DOHH2 (cell line): Measurements from ENCODE around the gene LAMA3.

Experiments used
- H3F3A ChIP-seq: fragments of 200-600 bp; sonication (generic), shearing (Covaris generic); 2 replicates; pipeline ENCODE4 v1.6.0; 2016; ENCODE audit warnings: antibody characterized with exemption, mild to moderate bottlenecking; ENCODE audit not compliant: control insufficient read depth, insufficient read depth
- H3K27ac ChIP-seq: fragments of 200-600 bp; sonication (generic); 2 replicates; pipeline ENCODE4 v1.5.1; 2014; ENCODE audit warnings: low read depth, mild to moderate bottlenecking, low read length, moderate library complexity
- H3K27me3 ChIP-seq: fragments of 200-600 bp; sonication (generic); 2 replicates; pipeline ENCODE4 v1.6.1; 2014; ENCODE audit warnings: mild to moderate bottlenecking, low read length, mixed read lengths; ENCODE audit not compliant: control insufficient read depth
- H3K36me3 ChIP-seq: fragments of 200-600 bp; sonication (generic); 2 replicates; pipeline ENCODE4 v1.6.1; 2014; ENCODE audit warnings: mild to moderate bottlenecking, low read length, moderate library complexity, mixed read lengths; ENCODE audit not compliant: control insufficient read depth
- H3K4me1 ChIP-seq: fragments of 200-600 bp; sonication (generic); 2 replicates; pipeline ENCODE4 v1.6.1; 2014; ENCODE audit warnings: mild to moderate bottlenecking, low read length, mixed read lengths; ENCODE audit not compliant: control insufficient read depth
- H3K4me2 ChIP-seq: fragments of 200-600 bp; sonication (generic); 2 replicates; pipeline ENCODE4 v1.6.0; 2014; ENCODE audit warnings: mild to moderate bottlenecking, low read length, moderate library complexity
- H3K4me3 ChIP-seq: fragments of 200-600 bp; sonication (generic); 2 replicates; pipeline ENCODE4 v1.5.1; 2014; ENCODE audit warnings: mild to moderate bottlenecking, low read length, mixed read lengths
- H3K79me2 ChIP-seq: fragments of 200-600 bp; sonication (generic); 2 replicates; pipeline ENCODE4 v1.6.1; 2014; ENCODE audit warnings: mild to moderate bottlenecking, low read length, mixed read lengths; ENCODE audit not compliant: control insufficient read depth
- H3K9me2 ChIP-seq: fragments of 200-600 bp; sonication (generic); replicated peaks from 2 replicates; pipeline ENCODE4 v1.6.1; 2014; ENCODE audit warnings: mild to moderate bottlenecking, low read length, mixed read lengths; ENCODE audit not compliant: control insufficient read depth
- H3K9me3 ChIP-seq: fragments of 200-600 bp; sonication (generic); 2 replicates; pipeline ENCODE4 v1.6.1; 2014; ENCODE audit warnings: antibody characterized with exemption, low read length, mixed read lengths; ENCODE audit not compliant: control insufficient read depth, insufficient read depth
- H4K20me1 ChIP-seq: fragments of 200-600 bp; sonication (generic); 2 replicates; pipeline ENCODE4 v1.6.0; 2014; ENCODE audit warnings: low read depth, mild to moderate bottlenecking, antibody characterized with exemption, low read length, moderate library complexity; ENCODE audit not compliant: control insufficient read depth, insufficient read depth
- EZH2phosphoT487 ChIP-seq: fragments of 200-600 bp; sonication (generic); IDR thresholded peaks from 2 replicates; pipeline ENCODE4 v1.6.1; 2017; ENCODE audit warnings: borderline replicate concordance, mild to moderate bottlenecking, antibody characterized with exemption, low read length, moderate library complexity, mixed read lengths
- TF ChIP-seq, protein P1 (sequence below): fragments of 200-600 bp; sonication (generic); IDR thresholded peaks from one replicate; pipeline ENCODE4 v1.5.1; 2014; ENCODE audit warnings: antibody characterized with exemption, mild to moderate bottlenecking, low read depth, low read length; ENCODE audit not compliant: poor library complexity, severe bottlenecking

Gene LAMA3

GRCh38 chr18:23779696-23780303 is 90.5 kb downstream of the LAMA3 start:
- Histone ChIP-seq H3K36me3 (no peaks in the 10 kb centered on the region), H3K27me3 (peaks cover 2% of the 10 kb centered on the region; the same call in 1 of the 2 replicates), H3K4me1 (no peaks in the 10 kb centered on the region), H3K79me2 (no peaks in the 10 kb centered on the region), H4K20me1 (no peaks in the 10 kb centered on the region), H3K27ac (no peak overlapping the region), H3F3A (no peaks in the 10 kb centered on the region), H3K9me2 (no peaks in the 10 kb centered on the region), H3K4me3 (no peak overlapping the region), H3K9me3 (no peaks in the 10 kb centered on the region), H3K4me2 (no peak overlapping the region)
- TF ChIP-seq, protein P1, sequence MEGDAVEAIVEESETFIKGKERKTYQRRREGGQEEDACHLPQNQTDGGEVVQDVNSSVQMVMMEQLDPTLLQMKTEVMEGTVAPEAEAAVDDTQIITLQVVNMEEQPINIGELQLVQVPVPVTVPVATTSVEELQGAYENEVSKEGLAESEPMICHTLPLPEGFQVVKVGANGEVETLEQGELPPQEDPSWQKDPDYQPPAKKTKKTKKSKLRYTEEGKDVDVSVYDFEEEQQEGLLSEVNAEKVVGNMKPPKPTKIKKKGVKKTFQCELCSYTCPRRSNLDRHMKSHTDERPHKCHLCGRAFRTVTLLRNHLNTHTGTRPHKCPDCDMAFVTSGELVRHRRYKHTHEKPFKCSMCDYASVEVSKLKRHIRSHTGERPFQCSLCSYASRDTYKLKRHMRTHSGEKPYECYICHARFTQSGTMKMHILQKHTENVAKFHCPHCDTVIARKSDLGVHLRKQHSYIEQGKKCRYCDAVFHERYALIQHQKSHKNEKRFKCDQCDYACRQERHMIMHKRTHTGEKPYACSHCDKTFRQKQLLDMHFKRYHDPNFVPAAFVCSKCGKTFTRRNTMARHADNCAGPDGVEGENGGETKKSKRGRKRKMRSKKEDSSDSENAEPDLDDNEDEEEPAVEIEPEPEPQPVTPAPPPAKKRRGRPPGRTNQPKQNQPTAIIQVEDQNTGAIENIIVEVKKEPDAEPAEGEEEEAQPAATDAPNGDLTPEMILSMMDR = no peak
- TF ChIP-seq EZH2phosphoT487 = no peak

GRCh38 chr18:23784832-23785245 is 95.6 kb downstream of the LAMA3 start:
- Histone ChIP-seq H3K9me2 (no peaks in the 10 kb centered on the region), H3K4me2 (no peak overlapping the region), H3F3A (no peaks in the 10 kb centered on the region), H3K27ac (no peak overlapping the region), H3K9me3 (no peaks in the 10 kb centered on the region), H3K4me3 (no peak overlapping the region), H3K27me3 (peaks cover 4% of the 10 kb centered on the region; the same call in 1 of the 2 replicates), H3K79me2 (no peaks in the 10 kb centered on the region), H4K20me1 (no peaks in the 10 kb centered on the region), H3K4me1 (no peaks in the 10 kb centered on the region), H3K36me3 (no peaks in the 10 kb centered on the region)
- TF ChIP-seq, protein P1 = no peak
- TF ChIP-seq EZH2phosphoT487 = no peak

- TF ChIP-seq, protein P1 = no peak
- no peak for TF ChIP-seq EZH2phosphoT487
Measured at GRCh38 chr18:23793051-23793450, 103.8 kb downstream of the LAMA3 start.

More at GRCh38 chr18:23793051-23793450, 103.8 kb downstream of the LAMA3 start:
- H3F3A ChIP-seq = no peaks in the 10 kb centered on the region
- no peak overlapping the region for H3K4me2 ChIP-seq
- no peak overlapping the region for H3K4me3 ChIP-seq
- no peaks in the 10 kb centered on the region for H3K4me1 ChIP-seq
- H3K9me3 ChIP-seq = no peaks in the 10 kb centered on the region
- H3K79me2 ChIP-seq = no peaks in the 10 kb centered on the region
- no peaks in the 10 kb centered on the region; the same call in 1 of the 2 replicates for H3K27me3 ChIP-seq
- H3K36me3 ChIP-seq = no peaks in the 10 kb centered on the region
- H3K27ac ChIP-seq = no peak overlapping the region
- H4K20me1 ChIP-seq = no peaks in the 10 kb centered on the region
- H3K9me2 ChIP-seq = no peaks in the 10 kb centered on the region
